Measurements from ENCODE around the gene OXLD1. TPM values are rescaled to one million over a fixed set of nuclear protein-coding genes. Genes with fewer than 3 reads are reported as not detected.
A peak's percentile ranks its signal among the peaks of the same experiment; 100 is the strongest.

The OXLD1 gene
- total RNA-seq, 1 donor from 2014 or later: 26.6 TPM

DNA sequence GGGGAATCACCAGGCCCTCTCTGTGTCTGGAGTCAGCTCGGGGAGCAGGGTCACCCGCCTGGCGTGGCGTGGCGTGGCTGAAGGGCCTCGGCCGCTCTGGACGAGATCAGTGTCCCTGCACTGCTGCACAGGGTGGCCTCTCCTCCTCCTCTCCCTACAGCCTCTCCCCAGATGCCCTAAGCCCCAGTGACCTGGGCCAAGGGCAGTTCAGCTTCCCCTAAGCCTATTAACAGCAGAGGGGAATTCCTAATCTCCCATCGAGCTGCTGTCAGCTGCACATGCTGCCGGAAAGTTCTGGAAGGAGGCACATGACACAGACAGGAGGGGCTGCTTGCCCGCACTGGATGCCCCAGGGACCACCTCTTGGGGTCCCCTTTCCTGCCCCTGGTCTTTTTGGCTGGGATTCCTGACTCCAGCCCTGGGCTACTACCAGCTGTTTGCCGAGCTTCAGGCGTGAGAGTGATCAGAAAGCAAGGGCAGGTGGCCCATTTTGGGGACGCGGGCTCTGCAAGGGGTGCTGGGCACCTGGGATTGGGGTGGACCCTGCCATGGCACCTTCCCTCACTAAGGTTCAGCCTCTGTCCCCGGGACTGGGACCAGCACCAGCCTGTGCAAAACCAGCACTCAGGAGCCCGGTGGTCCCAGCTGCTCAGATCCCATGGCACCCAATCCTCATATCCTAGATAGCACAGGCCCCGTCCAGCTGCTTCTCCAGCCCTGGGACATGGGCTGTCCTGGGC lies 10.9 kb downstream of the OXLD1 start:
- DNase-seq (ENCODE audit: low read depth in 2 of 2): no peak

DNA sequence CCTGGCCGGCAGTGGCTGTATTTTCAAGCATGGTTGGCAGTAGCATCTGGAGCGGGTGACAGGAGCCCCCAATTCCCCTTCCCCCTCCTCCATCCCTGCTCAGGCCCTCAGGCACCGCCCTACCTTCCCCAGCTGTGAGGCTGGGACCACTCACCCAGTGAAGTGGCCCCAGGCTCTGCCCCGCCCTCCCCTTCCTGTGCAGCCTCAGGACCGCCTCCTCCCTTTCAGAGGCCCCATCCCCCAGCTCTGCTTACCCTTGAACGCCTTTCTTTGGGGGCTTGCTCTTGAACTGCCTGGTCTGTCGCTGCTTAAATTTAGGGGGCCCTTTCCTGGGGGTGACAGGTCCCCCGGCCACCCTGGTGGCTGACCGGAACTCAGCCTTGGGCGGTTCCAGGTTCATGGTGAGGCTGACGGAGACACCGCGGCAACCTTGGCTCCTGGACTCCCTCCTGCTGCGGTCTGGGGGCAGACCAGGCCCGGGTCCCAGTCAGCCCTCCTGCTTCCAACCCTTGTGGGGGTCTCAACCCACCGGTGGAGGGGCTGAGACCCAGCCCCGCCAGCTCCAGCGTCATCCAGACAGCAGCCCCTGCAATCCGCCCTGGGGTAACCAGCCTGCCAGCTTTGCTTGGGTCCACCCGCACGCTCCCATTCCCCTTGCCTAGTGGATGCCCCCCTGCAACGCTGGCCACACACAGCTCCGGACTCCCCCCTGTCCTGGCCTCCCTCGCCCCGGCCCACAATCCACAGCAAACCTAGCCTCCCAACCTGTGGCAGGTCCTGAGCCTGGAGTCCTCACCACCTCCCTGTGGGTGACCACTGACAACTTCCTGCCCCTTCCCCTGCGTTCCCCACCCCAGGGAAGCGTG lies 13.3 kb downstream of the OXLD1 start:
- DNase-seq (ENCODE audit: low read depth in 2 of 2): no peak

DNA sequence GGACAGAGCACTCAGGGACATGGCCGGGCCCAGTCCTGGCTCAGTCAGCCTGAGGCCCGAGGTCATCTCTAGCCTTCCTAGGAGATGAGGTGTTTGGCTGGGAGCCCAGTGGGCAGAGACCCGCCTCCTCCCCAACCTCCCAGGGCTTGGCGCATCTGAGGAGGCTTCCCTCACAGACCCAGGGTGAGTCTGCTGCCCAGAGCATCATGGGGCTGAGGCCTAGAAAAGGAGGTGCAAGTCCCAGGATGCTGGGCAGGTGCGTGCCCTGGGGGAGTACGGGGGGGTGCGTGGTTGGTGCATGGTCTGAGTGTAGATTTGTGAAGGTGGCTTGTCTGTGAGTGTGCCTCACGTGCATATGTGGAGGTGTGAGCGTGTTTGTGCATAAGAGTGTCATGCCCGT lies 14.7 kb downstream of the OXLD1 start:
- DNase-seq (ENCODE audit: low read depth in 2 of 2): no peak

DNA sequence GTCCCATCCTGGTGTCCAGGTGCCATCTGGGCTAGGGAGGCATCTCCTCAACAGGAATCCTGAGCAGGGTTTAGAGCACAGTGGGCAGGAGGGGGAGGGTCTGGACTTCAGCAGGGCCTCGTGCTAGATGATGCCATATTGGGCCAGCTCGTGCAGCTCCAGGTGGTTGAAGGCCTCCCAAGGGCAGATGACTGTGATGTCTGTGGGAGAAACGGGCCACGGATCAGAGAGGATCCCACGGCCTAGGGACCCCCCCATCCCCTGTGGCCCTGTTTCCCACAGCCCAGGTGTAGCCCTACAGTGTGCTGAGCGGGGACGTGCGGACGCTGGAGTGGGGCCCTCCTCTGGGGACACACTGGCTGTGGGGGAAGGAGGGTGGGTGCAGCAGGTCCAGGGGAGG lies 15.5 kb downstream of the OXLD1 start:
- DNase-seq (ENCODE audit: low read depth in 2 of 2): no peak

DNA sequence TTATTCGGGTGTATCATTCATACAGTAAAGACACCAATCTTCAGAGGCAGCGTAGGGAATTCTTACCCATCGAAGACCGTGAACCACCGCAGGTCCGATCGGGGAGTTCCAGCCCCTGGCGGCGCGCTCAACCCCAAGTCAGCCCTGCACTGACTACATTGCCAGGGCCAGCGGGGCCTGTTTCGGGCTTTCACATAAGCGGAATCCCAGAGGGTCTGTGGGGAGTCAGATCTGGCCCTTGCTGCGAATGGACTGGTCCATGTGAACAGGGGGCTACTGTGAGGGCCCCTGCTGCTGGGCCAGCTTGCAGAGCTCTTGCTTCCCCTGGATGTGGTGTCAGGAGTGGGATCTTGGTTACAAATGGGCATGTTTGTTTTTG lies 17.7 kb downstream of the OXLD1 start:
- DNase-seq (ENCODE audit: low read depth in 2 of 2): no peak

DNA sequence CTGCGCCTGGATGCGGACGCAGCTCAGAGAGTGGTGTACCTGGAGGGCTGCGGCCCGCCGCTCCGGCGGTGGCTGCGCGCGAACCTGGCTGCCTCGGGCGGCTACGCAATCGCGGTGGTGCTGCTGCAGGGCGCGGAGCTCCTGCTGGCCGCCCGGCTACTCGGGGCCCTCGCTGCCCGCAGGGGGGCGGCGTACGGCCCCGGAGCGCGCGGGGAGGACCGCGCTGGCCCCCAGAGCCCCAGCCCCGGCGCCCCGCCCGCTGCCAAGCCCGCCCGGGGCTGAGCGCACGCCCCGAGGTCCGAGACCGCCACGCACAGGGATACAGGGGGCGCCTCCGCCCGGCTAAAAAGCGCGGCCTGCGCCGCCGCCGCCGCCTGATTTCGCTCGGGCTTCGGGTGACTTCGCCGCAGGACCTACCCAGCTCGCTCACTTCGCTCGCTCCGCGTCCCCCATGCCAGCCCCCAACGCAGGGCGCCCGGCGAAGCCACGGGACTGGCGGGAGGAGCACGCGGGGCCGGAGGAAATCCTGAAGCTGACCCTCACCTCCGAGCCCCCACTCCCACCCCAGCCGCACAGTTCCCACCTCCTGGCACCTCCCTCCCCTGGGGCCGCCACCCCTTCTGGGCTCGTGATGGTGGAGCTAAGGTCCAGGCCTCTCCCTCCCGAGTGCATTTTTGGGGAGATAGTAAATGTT lies 18.2 kb downstream of the OXLD1 start:
- no peak for DNase-seq (ENCODE audit: low read depth in 2 of 2)

DNA sequence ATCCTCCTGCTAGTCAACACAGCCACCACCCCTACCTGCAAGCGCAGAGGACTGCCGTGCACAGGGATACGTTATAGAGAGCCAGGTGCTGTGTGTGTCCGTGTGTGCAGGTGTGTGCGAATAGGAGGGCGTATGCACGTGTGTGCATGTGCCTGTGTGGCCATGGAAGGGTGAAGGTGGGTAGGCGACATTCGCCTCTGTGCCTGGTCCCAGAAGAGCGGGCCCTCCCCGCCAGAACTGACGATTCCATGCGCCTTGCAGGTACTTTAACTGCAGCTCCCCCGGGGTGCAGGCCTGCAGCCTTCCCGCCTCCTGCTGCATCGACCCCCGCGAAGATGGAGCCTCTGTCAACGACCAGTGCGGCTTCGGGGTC lies 18.8 kb downstream of the OXLD1 start:
- DNase-seq (ENCODE audit: low read depth in 2 of 2): no peak

GRCh38 chr17:81646869-81647600 lies 19.4 kb downstream of the OXLD1 start:
- no peak for DNase-seq (ENCODE audit: low read depth in 2 of 2)

DNA sequence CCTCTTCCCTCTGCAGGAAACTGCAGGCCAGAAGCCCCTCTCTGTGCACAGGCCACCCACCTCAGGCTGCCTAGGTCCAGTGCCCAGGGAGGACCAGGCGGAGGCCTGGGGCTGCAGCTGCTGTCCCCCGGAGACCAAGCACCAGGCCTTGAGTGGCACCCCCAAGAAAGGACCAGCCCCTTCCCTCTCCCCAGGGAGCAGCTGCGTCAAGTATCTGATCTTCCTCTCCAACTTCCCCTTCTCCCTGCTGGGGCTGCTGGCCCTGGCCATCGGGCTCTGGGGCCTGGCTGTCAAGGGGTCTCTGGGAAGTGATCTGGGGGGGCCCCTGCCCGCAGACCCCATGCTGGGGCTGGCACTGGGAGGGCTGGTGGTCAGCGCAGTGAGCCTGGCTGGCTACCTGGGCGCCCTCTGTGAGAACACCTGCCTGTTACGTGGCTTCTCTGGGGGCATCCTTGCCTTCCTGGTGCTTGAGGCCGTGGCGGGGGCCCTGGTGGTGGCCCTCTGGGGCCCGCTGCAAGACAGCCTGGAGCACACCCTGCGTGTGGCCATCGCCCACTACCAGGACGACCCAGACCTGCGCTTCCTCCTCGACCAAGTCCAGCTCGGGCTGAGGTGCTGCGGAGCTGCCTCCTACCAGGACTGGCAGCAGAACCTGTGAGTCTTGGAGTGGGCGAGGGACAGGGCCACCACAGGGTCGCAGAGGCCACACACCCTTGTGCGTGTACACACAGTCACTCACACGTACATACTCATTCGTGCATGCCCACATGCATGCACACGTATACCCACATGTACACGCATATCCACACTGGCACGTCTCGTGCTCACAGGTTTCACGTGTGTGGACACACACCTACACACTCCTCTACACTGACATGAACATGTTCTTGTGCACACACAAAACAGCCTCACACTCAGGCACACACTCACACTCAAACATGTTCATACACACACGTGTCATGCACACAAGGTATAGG lies 21.1 kb downstream of the OXLD1 start:
- DNase-seq (ENCODE audit: low read depth in 2 of 2): no peak

DNA sequence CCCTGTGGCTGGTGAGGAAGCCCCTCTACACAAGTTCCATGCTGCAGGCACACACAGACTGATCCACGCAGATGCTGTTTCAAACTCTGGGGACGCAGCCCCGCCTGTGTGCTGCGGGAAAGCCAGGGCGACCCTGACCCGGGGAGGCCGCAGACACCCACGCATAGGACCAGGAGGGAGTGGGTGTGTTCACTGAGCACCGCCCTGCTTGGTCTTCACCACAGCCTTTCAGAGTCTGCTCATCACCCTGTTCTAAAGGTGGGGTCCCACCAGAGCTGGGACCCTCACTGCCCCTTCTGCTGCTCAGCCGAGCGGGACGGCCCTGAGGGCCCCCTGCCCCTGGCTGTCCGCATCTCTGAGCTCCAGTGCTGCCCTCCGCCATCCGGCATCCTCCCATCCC lies 21.9 kb downstream of the OXLD1 start:
- no peak for DNase-seq (ENCODE audit: low read depth in 2 of 2)

- DNase-seq (ENCODE audit: low read depth in 2 of 2): no peak
Measured at GRCh38 chr17:81641825-81642489, 24.4 kb downstream of the OXLD1 start.

- DNase-seq (ENCODE audit: low read depth in 2 of 2): no peak
Measured at GRCh38 chr17:81640011-81640410, 26.4 kb downstream of the OXLD1 start.

- no peak for DNase-seq (ENCODE audit: low read depth in 2 of 2)
Measured at GRCh38 chr17:81638683-81639082, 27.7 kb downstream of the OXLD1 start.

DNA sequence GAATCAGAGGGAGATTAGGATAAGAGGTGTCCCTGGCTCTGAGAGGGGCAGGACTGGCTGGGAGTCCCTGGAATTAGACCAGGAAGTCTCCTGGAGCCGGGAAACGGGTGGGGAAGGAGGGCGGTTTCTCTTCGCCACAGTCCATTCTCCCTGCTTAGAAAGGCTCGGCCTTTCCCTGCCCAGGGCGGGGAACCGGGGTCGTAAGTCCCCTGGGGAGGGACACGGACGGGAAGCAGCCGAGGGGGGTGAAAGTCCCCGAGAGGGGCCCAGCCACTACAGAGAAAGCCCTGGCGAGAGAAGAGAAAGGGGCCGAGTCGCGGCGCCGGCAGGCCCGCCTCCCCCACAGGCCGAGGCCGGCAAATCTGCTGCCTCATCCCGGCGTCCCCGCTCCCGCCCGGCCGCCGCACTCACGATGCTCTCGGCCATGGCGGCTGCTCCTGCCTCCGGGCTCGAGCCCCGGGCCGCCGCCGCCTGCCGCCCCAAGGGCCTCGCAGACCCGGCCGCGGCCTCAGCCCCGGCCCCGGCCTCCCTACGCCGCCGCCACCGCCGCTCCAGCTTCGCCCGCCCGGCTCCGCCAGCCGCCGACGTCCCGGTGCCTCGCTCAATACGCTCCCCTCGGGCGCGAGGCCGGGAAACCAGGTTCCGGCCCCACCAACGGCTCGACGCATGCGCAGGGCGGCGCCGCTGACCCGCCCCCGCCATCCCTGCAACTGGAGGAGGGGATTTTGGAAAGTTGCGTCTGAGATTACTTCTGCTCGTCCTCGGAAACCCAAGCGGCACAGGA lies 29.7 kb downstream of the OXLD1 start, which contains the start of the genes NPLOC4 and TSPAN10:
TSS of gene NPLOC4 (minus strand) at position 608 of the 784 bp plus-strand sequence. CDS start at position 426, 182 bp downstream.
TSS of gene TSPAN10 (plus strand) at position 692 of the 784 bp plus-strand sequence. CDS start 5,217 bp downstream, outside the sequence.
- DNase-seq (ENCODE audit: low read depth in 2 of 2): peak; percentile 52 to 81

DNA sequence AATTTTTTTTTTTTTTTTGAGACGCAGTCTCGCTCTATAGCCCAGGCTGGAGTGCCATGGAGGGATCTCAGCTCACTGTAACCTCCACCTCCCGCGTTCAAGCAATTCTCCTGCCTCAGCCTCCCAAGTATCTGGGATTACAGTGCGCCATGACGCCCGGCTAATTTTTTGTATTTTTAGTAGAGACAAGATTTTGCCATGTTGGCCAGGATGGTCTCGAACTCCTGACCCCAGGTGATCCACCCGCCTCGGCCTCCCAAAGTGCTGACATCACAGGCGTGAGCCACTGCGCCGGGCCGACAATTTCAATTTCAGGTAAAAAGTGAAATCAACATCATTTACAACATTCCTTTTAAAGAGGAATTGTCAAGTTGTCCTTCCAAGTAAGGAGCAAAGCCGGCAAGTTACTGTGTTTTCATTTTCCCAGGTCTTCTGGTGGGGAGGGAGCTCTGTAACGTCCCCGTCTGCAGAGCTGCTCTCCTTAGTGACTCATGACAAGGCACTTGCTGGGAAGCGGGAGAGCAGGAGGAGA lies 30.4 kb downstream of the OXLD1 start:
- no peak for DNase-seq (ENCODE audit: low read depth in 2 of 2)

- DNase-seq (ENCODE audit: low read depth in 2 of 2): no peak
Measured at GRCh38 chr17:81635431-81635830, 31.0 kb downstream of the OXLD1 start.

DNA sequence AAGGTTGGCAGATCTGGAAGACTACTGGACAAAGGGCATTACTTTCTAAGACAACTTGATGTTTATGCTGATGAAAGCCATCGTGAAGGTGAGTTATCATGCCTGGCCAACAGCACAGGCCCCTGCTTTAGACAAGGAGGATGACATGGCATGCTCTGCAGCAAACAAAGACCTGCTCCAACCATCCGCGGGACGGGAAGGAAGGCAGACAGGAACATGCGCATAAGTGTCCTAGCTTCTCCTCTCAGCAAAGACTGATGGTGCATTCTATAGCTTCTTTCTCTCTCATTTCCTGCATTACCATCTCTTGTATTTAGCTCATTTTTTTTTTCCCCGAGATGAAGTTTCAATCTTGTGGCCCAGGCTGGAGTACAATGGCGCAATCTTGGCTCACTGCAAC lies 34.9 kb downstream of the OXLD1 start:
- DNase-seq (ENCODE audit: low read depth in 2 of 2): no peak

- DNase-seq (ENCODE audit: low read depth in 2 of 2): no peak
Measured at GRCh38 chr17:81630274-81630673, 36.1 kb downstream of the OXLD1 start.

Measured in dermis microvascular lymphatic vessel endothelial cell (primary cell).